GM12878 (cell line): Measurements from ENCODE around the gene TLR9. TPM values are rescaled to one million over a fixed set of nuclear protein-coding genes. Genes with fewer than 3 reads are reported as not detected.

Experiments used
- ATAC-seq: fragments of 200-7000 bp; cut with Tn5 transposase; 3 replicates; pipeline ENCODE4 v1.9.1; 2020; ENCODE audit warnings: mild to moderate bottlenecking, moderate library complexity
- BruUV-seq: library from RNA; stranded (reverse); fragments of 400-500 nt; replicated peaks from 2 replicates; lab custom pipeline; 2021; lab: Mats Ljungman, UMichigan
- CTCF ChIA-PET: fragments of 300-600 bp; sonication (Branson Sonifier 250); formaldehyde crosslinking; extraction: SDS; loops from one replicate; lab custom pipeline; 2021; ENCODE audit warnings: inconsistent platforms; lab: Yijun Ruan, JAX
- POLR2A ChIA-PET: fragments of 350-600 bp; formaldehyde crosslinking; extraction: SDS; loops from one replicate; lab custom pipeline; 2021; ENCODE audit warnings: inconsistent platforms; lab: Charles Lee
- RAD21 ChIA-PET: fragments of 300-600 bp; sonication (Branson Sonifier 250); formaldehyde crosslinking; loops from one replicate; lab custom pipeline; 2023; ENCODE audit warnings: antibody characterized with exemption; ENCODE audit not compliant: unreplicated experiment; lab: Charles Lee
- SMC1A ChIA-PET: fragments of 300-600 bp; sonication (Branson Sonifier 250); formaldehyde crosslinking; loops from one replicate; lab custom pipeline; 2023; ENCODE audit not compliant: unreplicated experiment, uncharacterized antibody; lab: Charles Lee
- DNase-seq: peaks from one replicate; pipeline ENCODE4 v3.0.0-alpha.2; 2011; ENCODE audit warnings: low read depth, low spot score
- FAIRE-seq: peaks from 3 replicates; lab custom pipeline; 2011; peaks lifted over from hg19 to GRCh38; lab: Jason Lieb, UNC
- H2AFZ ChIP-seq: 2 replicates; pipeline ENCODE4 v1.6.0; 2011; ENCODE audit warnings: low read depth, low read length, control low read depth; ENCODE audit not compliant: control insufficient read depth
- H3K27ac ChIP-seq: 2 replicates; pipeline ENCODE4 v1.5.1; 2011; ENCODE audit warnings: control low read depth; ENCODE audit not compliant: control insufficient read depth, insufficient read depth
- H3K27me3 ChIP-seq, 2 experiments: replicated peaks in 1 of 2; 2 replicates each; pipeline versions ENCODE4 v1.6.0 to v1.6.1; 2011; ENCODE audit warnings: low read length in 1 of 2; ENCODE audit not compliant: control insufficient read depth in 2 of 2, insufficient read depth in 2 of 2
- H3K36me3 ChIP-seq, 2 experiments: 2 replicates each; pipeline ENCODE4 v1.5.1; 2011; ENCODE audit warnings: low read length in 1 of 2; ENCODE audit not compliant: control insufficient read depth in 2 of 2, insufficient read depth in 2 of 2
- H3K4me1 ChIP-seq: 2 replicates; pipeline ENCODE4 v1.6.1; 2011; ENCODE audit warnings: mild to moderate bottlenecking, low read length, moderate library complexity, mixed read lengths; ENCODE audit not compliant: control insufficient read depth, insufficient read depth
- H3K4me2 ChIP-seq: 2 replicates; pipeline ENCODE4 v1.6.0; 2011; ENCODE audit warnings: control low read depth; ENCODE audit not compliant: control insufficient read depth, insufficient read depth
- H3K4me3 ChIP-seq: fragments of 200-600 bp; sonication (generic); 2 replicates; pipeline ENCODE4 v1.5.1; 2016
- H3K79me2 ChIP-seq: 2 replicates; pipeline ENCODE4 v1.6.0; 2011; ENCODE audit warnings: low read length; ENCODE audit not compliant: control insufficient read depth, insufficient read depth
- H3K9ac ChIP-seq: 2 replicates; pipeline ENCODE4 v1.8.0; 2011; ENCODE audit warnings: low read length, control low read depth, mixed read lengths; ENCODE audit not compliant: control insufficient read depth, insufficient read depth
- H3K9me3 ChIP-seq: replicated peaks from 3 replicates; pipeline ENCODE4 v1.5.1; 2011; ENCODE audit warnings: mild to moderate bottlenecking, low read length; ENCODE audit not compliant: control insufficient read depth, insufficient read depth
- H4K20me1 ChIP-seq: 2 replicates; pipeline ENCODE4 v1.6.0; 2011; ENCODE audit not compliant: control insufficient read depth, insufficient read depth
- BMI1 ChIP-seq: fragments of 450-650 bp; IDR thresholded peaks from 2 replicates; pipeline ENCODE4 v1.6.1; 2016; ENCODE audit warnings: mild to moderate bottlenecking, moderate library complexity, borderline replicate concordance
- BRCA1 ChIP-seq: IDR thresholded peaks from 2 replicates; pipeline ENCODE4 v1.6.1; 2011; ENCODE audit warnings: low read depth, low read length, improper control_type of control experiment
- CREB1 ChIP-seq: IDR thresholded peaks from 2 replicates; pipeline ENCODE4 v1.6.1; 2012; ENCODE audit warnings: low read depth, mild to moderate bottlenecking, inconsistent platforms
- IRF4 ChIP-seq: IDR thresholded peaks from 2 replicates; pipeline ENCODE4 v1.6.1; 2011; ENCODE audit warnings: low read depth, low read length
- MAX ChIP-seq: IDR thresholded peaks from 2 replicates; pipeline ENCODE4 v1.6.1; 2012; ENCODE audit warnings: low read depth, low read length, improper control_type of control experiment
- NKRF ChIP-seq: fragments of 450-650 bp; conservative IDR thresholded peaks from 2 replicates; pipeline ENCODE4 v1.6.1; 2017; ENCODE audit warnings: mild to moderate bottlenecking, moderate library complexity
- POLR2AphosphoS2 ChIP-seq: IDR thresholded peaks from 2 replicates; pipeline ENCODE4 v1.6.1; 2011; ENCODE audit warnings: low read depth, mild to moderate bottlenecking, low read length, improper control_type of control experiment, moderate library complexity
- STAT1 ChIP-seq: fragments of 450-650 bp; conservative IDR thresholded peaks from 2 replicates; pipeline ENCODE4 v1.6.1; 2014; ENCODE audit warnings: antibody characterized with exemption, mild to moderate bottlenecking
- TARDBP ChIP-seq: IDR thresholded peaks from 2 replicates; pipeline ENCODE4 v1.6.1; 2016; ENCODE audit warnings: borderline replicate concordance
- TCF7 ChIP-seq: IDR thresholded peaks from 2 replicates; pipeline ENCODE4 v1.6.1; 2014; ENCODE audit warnings: antibody characterized with exemption, borderline replicate concordance
- ZBED1 ChIP-seq: IDR thresholded peaks from 2 replicates; pipeline ENCODE4 v1.6.1; 2016; ENCODE audit warnings: borderline replicate concordance
- WGBS: methylation state at CpG from one replicate; pipeline ENCODE4 v1.1.6; 2016; ENCODE audit warnings: low lambda C conversion rate; ENCODE audit not compliant: insufficient replicate concordance, insufficient coverage; ENCODE audit errors: missing lambda C conversion rate; 5-methylcytosine and 5-hydroxymethylcytosine counted together
- in situ Hi-C: fragments of 300-500 bp; cut with MboI; formaldehyde crosslinking; loops from 9 replicates; pipeline ENCODE4 v1.14.3; 2018; ENCODE audit warnings: mixed read lengths
- intact Hi-C: fragments of 100-400 bp; cut with micrococcal nuclease; formaldehyde crosslinking; loops from one replicate; pipeline ENCODE4 v1.14.2; 2022; ENCODE audit not compliant: unreplicated experiment
- polyA plus RNA-seq, 11 experiments: library from polyadenylated mRNA; depleted of rRNA in 4 of 11; unstranded in 6 of 11; stranded (reverse) in 5 of 11; fragments of >200 nt; fragmentation: Nextera tagmentation in 4 of 11; fragmentation: Illumina TruSeq in 1 of 11; extraction: Ambion mirVana in 4 of 11; extraction: Trizol in 1 of 11; gene quantifications; 1 replicate in 1 of 11; 2 replicates in 10 of 11; pipeline versions ENCODE4 v1.2.1 to v1.2.3, GENCODE V29; 2011 to 2016; ENCODE audit warnings: inconsistent platforms in 2 of 11, missing spikeins in 2 of 11, low read depth in 1 of 11
- total RNA-seq, 4 experiments: library from RNA; depleted of rRNA in 3 of 4; stranded (reverse); fragments of >200 nt in 3 of 4; fragmentation: Illumina TruSeq in 1 of 4; extraction: Trizol in 1 of 4; gene quantifications; 2 replicates each; pipeline versions ENCODE4 v1.2.1 to v1.2.3, GENCODE V29; 2013 to 2021

TLR9 gene
- total and polyA plus RNA-seq, 10 of the 15 experiments (the other 5 are each of a cell fraction or from before 2014, with no cell fraction given), result 0.10 to 4.8 (median 0.53) TPM; not detected in 1

- Histone ChIP-seq H3K27ac (peak overlapping the region; percentile 67; the same call in 1 of the 2 replicates), H3K4me2 (peak overlapping the region; percentile 100), H4K20me1 (no peaks in the 10 kb centered on the region), H2AFZ (peak overlapping the region; percentile 58), H3K4me1 (peaks cover 44% of the 10 kb centered on the region), H3K36me3 (peaks cover 5 to 9% of the 10 kb centered on the region in 2 experiments; a peak in 3 of 4 replicates), H3K4me3 (peak overlapping the region; percentile 89), H3K9me3 (no peaks in the 10 kb centered on the region; the same call in 2 of the 3 replicates), H3K27me3 (no peaks in the 10 kb centered on the region), H3K79me2 (no peaks in the 10 kb centered on the region; the same call in none of the 2 replicates), H3K9ac (peak overlapping the region; percentile 80)
- CTCF ChIA-PET, result interaction anchor here (1.0 to 7.5 kb wide), 3 partner anchors 9 to 33 kb away, joined by 3 to 87 read pairs (median 3); partner anchors contain the start of gene WDR82
- TF ChIP-seq POLR2AphosphoS2, result no peak
- TF ChIP-seq NKRF, result no peak
- TF ChIP-seq IRF4, result no peak
- TF ChIP-seq MAX, result no peak
- TF ChIP-seq TARDBP, result no peak
- no peak for TF ChIP-seq TCF7
- TF ChIP-seq ZBED1, result no peak
- no peak for TF ChIP-seq STAT1
- TF ChIP-seq CREB1, result no peak
- TF ChIP-seq BRCA1, result no peak
- TF ChIP-seq BMI1, result no peak
- FAIRE-seq (no peak), DNase-seq (no peak), ATAC-seq (no peak)
- under 1% methylated on average over 8 of the region's 8 CpGs for WGBS
- intact Hi-C loops, result no loop called here
- SMC1A ChIA-PET, result interaction anchor here (0.6 to 7.4 kb wide), 6 partner anchors 15 to 293 kb away, joined by 3 to 62 read pairs (median 4); partner anchors contain the start of gene WDR82
- BruUV-seq, result no TSS peak
- in situ Hi-C loops, result no loop called here
- RAD21 ChIA-PET, result interaction anchor here (0.9 to 1.8 kb wide), 8 partner anchors 9 to 193 kb away, joined by 3 to 7 read pairs (median 4); partner anchors contain the start of gene WDR82
- POLR2A ChIA-PET, result interaction anchor here (0.6 to 1.7 kb wide), 7 partner anchors 12 to 41 kb away, joined by 3 to 9 read pairs (median 3); partner anchors contain the start of genes GLYCTK and TLR9
Measured at GRCh38 chr3:52246264-52246620, 20.8 kb upstream of the TLR9 start.
